A673 (cell line): ENCODE results near the gene ITIH5. TPM values are rescaled to one million over a fixed set of nuclear protein-coding genes. Genes with fewer than 3 reads are reported as not detected.

Experiments
- BruUV-seq: library from RNA; stranded (reverse); fragments of 400-500 nt; replicated peaks from 2 replicates; lab custom pipeline; 2021; lab: Mats Ljungman, UMichigan
- CTCF ChIA-PET: fragments of 300-600 bp; sonication (Branson Sonifier 250); formaldehyde crosslinking; loops from one replicate; lab custom pipeline; 2022; ENCODE audit warnings: antibody characterized with exemption; lab: Charles Lee
- POLR2A ChIA-PET: fragments of 300-600 bp; sonication (Branson Sonifier 250); formaldehyde crosslinking; loops from one replicate; lab custom pipeline; 2022; ENCODE audit warnings: antibody characterized with exemption; ENCODE audit not compliant: low non-redundant PET; lab: Charles Lee
- DNase-seq: peaks from one replicate; pipeline ENCODE4 v3.0.0-alpha.2; 2015; ENCODE audit warnings: low spot score
- H3K27ac ChIP-seq: fragments of 200-600 bp; sonication (generic); 2 replicates; pipeline ENCODE4 v1.5.1; 2016; ENCODE audit warnings: mixed run types, low read depth, mild to moderate bottlenecking, mixed read lengths, antibody characterized with exemption, low read length; ENCODE audit not compliant: poor library complexity, severe bottlenecking
- H3K27me3 ChIP-seq: fragments of 200-600 bp; sonication (generic); replicated peaks from 2 replicates; pipeline ENCODE4 v1.6.1; 2017; ENCODE audit warnings: mixed run types, low read depth, mild to moderate bottlenecking, mixed read lengths, antibody characterized with exemption, low read length; ENCODE audit not compliant: insufficient read depth, poor library complexity
- H3K36me3 ChIP-seq: fragments of 200-600 bp; sonication (generic); 2 replicates; pipeline ENCODE4 v1.6.1; 2016; ENCODE audit warnings: mixed run types, mild to moderate bottlenecking, mixed read lengths, antibody characterized with exemption, low read length; ENCODE audit not compliant: insufficient read depth, poor library complexity, severe bottlenecking
- H3K4me1 ChIP-seq: fragments of 200-600 bp; sonication (generic); 2 replicates; pipeline ENCODE4 v1.6.1; 2017; ENCODE audit warnings: mixed run types, mild to moderate bottlenecking, mixed read lengths, antibody characterized with exemption, low read length; ENCODE audit not compliant: insufficient read depth, poor library complexity, severe bottlenecking
- H3K4me3 ChIP-seq: fragments of 200-600 bp; sonication (generic); 2 replicates; pipeline ENCODE4 v1.5.1; 2016; ENCODE audit warnings: low read depth, mixed run types, mild to moderate bottlenecking, mixed read lengths, low read length; ENCODE audit not compliant: poor library complexity, severe bottlenecking
- H3K9me3 ChIP-seq: fragments of 200-600 bp; sonication (generic); 2 replicates; pipeline ENCODE4 v1.6.1; 2016; ENCODE audit warnings: mixed run types, low read depth, mild to moderate bottlenecking, mixed read lengths, antibody characterized with exemption, low read length; ENCODE audit not compliant: poor library complexity, severe bottlenecking
- CTCF ChIP-seq: fragments of 300-800, 200-600 bp; sonication (generic); conservative IDR thresholded peaks from 2 replicates; pipeline ENCODE4 v1.5.1; 2017; ENCODE audit warnings: low read depth, mild to moderate bottlenecking, antibody characterized with exemption, low read length, moderate library complexity, mixed read lengths
- EZH2 ChIP-seq: fragments of 200-600 bp; sonication (generic); IDR thresholded peaks from 2 replicates; pipeline ENCODE4 v1.6.1; 2017; ENCODE audit warnings: borderline replicate concordance, low read depth, mild to moderate bottlenecking, mixed read lengths, antibody characterized with exemption, low read length; ENCODE audit not compliant: poor library complexity, severe bottlenecking
- intact Hi-C: fragments of 100-400 bp; cut with micrococcal nuclease; formaldehyde crosslinking; loops from one replicate; pipeline ENCODE4 v1.10.0; 2022; ENCODE audit not compliant: unreplicated experiment
- total RNA-seq: library from RNA; stranded (reverse); gene quantifications from 2 replicates; pipeline ENCODE4 v1.2.3, GENCODE V29; 2021

The ITIH5 gene
- total RNA-seq, 1 experiment from 2014 or later = not detected

DNA sequence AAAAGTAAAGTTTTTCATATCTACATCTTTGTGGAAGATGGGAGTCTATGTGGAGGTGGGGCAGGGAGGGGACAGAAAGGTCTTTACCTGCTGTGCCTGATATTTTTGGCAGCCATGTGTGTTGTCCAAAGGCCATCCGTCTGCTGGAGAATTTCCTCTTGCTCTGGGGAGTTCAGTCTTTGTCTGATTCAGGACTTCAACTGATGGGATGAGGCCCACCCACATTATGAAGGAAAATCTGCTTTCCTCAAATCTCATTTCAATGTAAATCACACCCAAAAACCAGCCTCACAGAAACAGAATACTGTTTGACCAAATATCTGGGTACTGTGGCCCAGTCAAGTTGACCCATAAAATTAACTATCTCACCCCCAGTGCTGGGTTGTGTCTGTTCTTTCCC, 12.5 kb upstream of the ITIH5 start:
- Histone ChIP-seq H3K27me3 (peaks cover 15% of the 10 kb centered on the region), H3K4me1 (no peaks in the 10 kb centered on the region), H3K9me3 (no peaks in the 10 kb centered on the region), H3K27ac (no peak overlapping the region), H3K36me3 (no peaks in the 10 kb centered on the region), H3K4me3 (no peak overlapping the region)
- TF ChIP-seq EZH2 = no peak
- no peak for TF ChIP-seq CTCF
- no TSS peak for BruUV-seq
- no peak for DNase-seq
- intact Hi-C loops = no loop called here
- ChIA-PET POLR2A (no interaction called here), CTCF (no interaction called here)

DNA sequence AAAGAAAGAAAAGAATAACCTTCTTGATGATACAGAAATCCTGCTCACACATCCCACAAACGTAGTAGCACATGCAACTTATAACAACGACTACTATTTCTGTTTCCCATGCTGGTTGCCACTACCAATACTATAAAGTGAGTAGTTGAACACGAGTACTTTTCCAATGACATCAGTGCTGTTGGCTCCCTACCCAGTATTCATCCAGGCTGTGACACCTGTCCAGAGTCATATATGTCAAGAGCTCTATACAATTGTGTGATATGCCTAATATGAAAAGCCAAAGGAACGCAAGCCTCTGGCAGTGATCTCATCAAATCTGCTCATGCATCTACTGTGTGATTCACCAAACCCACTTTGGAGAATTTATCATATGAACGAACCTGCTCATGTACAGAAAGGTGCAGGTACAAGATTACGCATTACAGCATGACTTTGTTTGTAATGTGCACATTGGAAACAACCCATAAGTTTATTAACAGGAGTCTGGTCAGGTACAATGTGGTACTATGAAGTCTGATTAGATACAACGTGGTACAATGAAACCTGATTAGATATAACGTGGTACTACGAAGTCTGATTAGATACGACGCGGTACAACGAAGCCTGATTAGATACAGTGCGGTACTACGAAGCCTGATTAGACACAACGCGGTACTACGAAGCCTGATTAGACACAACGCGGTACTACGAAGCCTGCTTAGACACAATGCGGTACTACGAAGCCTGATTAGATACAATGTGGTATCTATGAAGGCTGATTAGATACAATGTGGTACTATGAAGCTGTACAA, 5.8 kb upstream of the ITIH5 start:
- TF ChIP-seq EZH2 = no peak
- no peak for TF ChIP-seq CTCF
- Histone ChIP-seq H3K9me3 (no peaks in the 10 kb centered on the region), H3K4me3 (no peak overlapping the region), H3K27ac (no peak overlapping the region), H3K4me1 (peaks cover 6% of the 10 kb centered on the region), H3K36me3 (no peaks in the 10 kb centered on the region), H3K27me3 (peaks cover 33% of the 10 kb centered on the region)
- intact Hi-C loops = no loop called here
- BruUV-seq = no TSS peak
- CTCF ChIA-PET = no interaction called here
- DNase-seq = no peak
- POLR2A ChIA-PET = no interaction called here

DNA sequence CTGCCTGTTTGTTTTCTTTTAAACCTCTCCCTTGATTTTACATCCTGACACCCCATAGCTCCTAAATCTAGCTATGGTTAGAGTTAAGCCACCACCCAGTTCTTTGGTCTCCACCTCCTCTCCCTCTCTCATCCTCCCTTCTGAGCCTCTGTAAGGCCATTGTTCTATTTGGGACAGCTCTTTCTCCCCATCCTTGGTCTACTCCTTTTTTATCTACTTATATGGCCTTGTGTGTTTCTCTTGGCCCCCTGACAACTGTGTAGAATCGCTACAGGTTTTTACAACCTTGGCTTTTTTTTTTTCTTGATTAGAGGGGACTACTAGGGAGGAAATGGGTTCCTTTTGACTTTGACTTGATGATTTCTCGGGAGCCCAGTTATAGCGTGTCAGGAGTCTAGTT, 3.4 kb upstream of the ITIH5 start:
- H3K4me3 ChIP-seq = no peak overlapping the region
- CTCF ChIA-PET = no interaction called here
- DNase-seq = no peak
- peaks cover 34% of the 10 kb centered on the region for H3K27me3 ChIP-seq
- intact Hi-C loops = no loop called here
- TF ChIP-seq EZH2 (no peak), CTCF (no peak)
- H3K36me3 ChIP-seq = no peaks in the 10 kb centered on the region
- H3K4me1 ChIP-seq = peaks cover 12% of the 10 kb centered on the region
- BruUV-seq = no TSS peak
- no peak overlapping the region for H3K27ac ChIP-seq
- no peaks in the 10 kb centered on the region for H3K9me3 ChIP-seq
- POLR2A ChIA-PET = interaction anchor here (0.7 kb wide), 1 partner anchor 843 kb away, joined by 3 read pairs; no protein-coding TSS in a partner anchor
